Stimulated activated CD4-positive, alpha-beta T cell treated with anti-CD3 and anti-CD28 coated beads, TNF-alpha, amount 100 ng/mL, for 1 hour (primary cell): ENCODE results near the gene TGIF2.
"Not testable (repeated sequence)": the region's sequence is repeated elsewhere in the genome, so short reads cannot be mapped to it uniquely, and the experiment has no call there.

Experiments used
- DNase-seq, 3 donors: peaks; one replicate each; pipeline ENCODE4 v3.0.0-alpha.2; 2020; ENCODE audit warnings: low read depth in 3 of 3, low spot score in 1 of 3

Gene TGIF2

DNA sequence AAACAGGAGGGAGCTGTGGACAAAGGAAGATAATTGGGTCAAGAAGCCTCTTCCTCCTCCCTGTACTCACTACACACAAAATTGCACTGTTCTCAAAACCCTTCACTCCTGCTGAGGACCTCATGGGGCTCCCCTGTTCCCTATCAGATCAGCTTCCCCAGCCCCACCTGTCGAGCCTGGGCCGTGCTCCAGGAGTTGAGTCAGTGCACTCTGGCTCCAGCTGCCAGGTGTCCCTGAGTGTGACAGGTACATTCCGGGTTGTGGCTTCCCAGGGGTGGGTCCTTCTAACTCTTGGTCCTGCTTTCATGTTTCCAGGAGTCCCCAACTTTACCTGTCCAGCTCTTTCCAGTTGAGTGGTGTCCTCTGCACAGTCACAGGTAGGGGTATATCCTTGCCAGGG is 40.6 kb downstream of the TGIF2 start:
- DNase-seq, result no peak

DNA sequence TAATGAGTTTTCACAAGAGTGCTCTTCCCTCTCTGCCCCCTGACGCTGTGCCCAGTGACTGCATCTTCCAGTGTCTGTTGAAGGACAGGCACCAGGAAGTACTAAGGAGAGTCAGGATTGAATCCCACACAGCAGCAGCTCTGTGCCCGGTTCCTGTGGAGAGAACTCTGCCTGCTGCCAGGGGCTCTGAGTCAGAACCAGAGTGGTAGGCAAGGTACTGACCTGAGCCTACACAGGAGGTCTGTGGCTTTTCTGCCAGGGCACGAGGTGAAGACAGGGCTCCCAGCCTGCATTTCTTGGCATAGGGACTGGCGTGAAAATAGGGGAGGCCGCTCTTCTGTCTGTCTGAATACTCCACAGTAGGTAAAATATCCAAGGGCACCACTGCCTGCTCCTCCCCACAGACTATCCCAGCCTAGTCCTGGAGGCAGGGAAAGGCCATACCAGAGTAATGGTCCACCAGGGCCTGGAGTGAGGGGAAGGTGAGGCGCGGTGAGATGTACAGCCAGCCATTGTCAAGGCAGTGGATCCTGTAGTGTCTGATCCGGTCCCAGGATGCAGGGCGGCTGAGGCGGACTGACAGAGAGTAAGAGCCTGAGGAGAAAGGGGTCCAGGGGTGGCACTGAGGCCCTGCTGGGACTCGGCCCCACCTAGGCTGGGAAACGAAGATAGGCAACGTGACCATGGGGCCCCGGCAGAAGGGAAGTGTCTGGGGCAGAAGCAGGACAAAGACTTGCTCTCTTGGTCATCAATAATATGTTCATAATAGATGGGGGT is 41.6 kb downstream of the TGIF2 start:
- DNase-seq, result no peak

DNA sequence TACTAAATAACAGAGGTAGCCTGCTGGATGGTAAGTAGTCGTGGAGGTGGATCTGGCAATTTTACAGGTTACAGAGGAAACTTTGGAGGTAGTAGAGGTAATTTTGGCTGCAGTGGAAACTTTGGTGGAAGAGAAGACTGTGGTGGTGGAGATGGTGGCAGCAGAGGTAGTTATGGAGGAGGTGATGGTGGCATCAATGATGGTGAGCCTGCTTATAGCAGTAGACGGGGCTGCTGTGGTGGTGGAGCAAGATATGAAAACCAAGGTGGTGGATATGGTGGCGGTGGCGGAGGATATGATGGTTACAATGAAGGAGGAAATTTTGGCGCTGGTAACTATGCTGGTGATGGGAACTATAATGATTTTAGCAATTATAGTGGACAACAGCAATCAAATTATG is 47.5 kb downstream of the TGIF2 start:
- DNase-seq, result no peak

DNA sequence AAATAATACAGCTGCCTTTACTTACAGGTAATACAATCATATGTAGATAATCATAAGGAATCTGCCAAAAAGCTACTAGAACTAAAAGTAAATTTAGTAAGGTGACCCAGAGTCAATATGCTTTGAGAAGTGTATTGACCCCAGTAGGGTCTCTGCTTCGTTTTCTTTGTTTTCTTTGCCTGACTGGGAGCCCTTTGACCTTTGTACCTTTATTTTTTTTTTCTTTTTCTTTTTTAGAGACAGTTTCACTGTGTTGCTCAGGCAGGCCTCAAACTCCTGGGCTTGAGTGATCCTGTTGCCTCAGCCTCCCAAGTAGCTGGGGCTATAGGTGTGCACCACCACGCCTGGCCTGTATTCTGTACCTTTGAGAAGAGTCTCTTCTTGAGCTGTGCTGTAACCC is 50.0 kb downstream of the TGIF2 start:
- no peak for DNase-seq

DNA sequence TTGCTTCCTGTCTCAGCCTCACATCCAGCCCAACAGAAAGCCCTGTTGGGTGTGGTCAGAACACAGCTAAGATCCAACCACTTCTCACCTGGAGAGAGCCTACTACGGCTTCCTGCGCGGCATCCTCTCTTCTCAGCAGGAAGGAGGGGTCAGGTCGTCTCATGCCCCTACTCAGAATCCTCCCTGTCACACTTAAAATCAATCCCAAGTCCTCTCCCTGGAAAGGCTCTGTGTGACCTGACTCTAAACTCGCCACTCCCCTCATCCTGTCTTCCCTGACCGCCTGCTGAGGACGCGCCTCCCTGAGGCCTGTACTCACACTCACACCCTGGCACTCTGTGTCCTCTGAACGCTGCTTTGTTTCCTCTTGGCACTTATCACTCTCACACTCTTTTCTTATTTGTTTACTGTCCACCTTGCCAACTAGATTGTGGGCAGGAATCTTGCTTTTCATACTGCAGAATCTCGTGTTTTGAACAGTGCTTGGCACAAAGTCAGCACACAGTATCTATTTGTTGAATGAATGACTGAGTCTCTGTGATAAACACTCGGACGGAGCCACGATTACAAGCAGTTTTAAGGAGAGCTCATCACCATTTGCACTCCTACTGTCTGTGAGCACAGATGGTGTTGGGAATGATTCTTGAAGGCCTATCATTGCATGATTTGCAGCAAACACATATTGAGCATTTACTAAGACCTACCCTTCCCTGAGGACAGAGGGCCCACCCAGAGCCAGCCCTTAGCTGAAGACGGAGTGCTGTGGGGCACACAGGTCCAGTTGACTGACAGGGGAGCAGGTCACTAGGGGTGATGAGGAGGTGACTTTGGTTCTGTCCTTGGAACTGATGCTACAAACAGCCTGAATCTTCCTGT is 50.9 kb downstream of the TGIF2 start:
- DNase-seq, result no peak

DNA sequence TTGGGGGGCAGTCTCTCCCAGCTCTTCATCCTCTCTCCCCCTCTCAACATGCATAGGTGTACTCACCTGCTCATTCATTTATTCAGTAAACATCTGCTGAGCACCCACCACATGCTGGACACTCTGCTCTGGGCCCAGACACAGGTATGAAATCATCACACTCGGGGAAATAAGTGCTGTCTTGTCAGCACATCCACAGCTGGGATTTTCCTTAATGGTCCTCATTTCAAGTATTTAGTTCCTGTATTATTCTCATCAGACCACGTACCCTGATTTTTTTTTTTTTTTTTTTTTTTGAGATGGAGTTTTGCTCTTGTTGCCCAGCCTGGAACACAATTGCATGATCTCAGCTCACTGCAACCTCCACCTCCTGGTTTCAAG is 51.5 kb downstream of the TGIF2 start:
- no peak for DNase-seq

DNA sequence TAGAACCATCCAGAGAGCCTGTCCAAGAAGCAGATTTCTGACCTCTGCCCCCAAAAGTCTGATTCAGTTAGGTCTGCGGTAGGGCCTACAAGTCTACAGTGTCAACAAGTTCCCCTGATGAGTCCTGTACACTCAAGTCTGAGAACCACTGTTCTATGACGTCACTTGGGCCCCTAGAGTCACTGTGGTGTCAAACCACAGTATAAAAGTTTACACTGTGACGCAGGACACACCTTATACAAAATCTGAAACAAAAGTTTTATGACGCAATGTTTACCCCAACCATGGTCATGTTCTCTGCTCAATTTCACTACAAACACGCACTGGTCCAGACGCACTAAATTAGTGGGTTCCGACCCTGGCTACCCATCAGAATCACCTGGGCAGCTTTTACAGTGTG is 54.7 kb downstream of the TGIF2 start:
- DNase-seq, result no peak

DNA sequence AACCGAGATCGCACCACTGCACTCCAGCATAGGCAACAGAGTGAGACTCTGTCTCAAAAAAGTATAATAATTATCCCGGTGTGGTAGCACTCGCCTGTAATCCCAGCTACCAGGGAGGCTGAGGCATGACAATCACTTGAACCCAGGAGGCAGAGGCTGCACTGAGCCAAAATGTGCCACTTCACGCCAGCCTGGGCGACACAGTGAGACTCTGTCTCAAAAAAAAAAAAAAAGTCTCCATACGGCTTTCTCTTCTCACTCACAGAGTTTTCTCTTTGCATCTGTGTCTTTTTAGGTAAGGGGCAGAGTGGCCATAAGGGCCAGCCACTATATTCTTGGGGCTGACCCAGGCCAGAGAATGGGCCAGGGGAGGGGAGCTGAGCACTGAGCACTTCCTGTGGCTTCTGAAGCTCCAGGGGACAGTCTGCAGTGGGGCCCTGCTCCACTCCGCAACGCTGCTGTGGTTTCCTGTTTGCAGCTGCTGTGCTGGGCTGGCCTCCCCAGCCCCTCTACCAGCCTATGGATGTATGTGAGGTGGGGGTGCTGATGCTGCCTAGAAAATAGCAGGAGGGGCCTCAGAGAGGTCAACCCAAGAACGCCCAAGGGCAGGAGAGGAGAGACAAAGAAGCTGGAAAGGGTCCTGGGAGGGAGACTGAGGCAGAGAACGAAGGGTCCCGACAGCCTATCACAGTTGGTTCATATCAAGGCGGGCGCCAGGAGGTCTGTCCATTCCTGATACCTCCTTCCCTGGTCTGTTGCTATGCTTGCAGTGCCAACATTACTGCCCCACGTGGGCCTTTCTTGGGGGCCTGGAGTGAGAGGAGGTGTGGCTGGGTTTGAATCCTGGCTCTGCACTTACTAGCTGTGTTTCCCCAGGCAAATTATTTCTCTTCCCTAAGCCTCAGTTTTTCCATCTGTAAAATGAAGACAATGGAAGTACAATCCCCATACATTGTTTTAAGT is 56.6 kb downstream of the TGIF2 start:
- no peak for DNase-seq

DNA sequence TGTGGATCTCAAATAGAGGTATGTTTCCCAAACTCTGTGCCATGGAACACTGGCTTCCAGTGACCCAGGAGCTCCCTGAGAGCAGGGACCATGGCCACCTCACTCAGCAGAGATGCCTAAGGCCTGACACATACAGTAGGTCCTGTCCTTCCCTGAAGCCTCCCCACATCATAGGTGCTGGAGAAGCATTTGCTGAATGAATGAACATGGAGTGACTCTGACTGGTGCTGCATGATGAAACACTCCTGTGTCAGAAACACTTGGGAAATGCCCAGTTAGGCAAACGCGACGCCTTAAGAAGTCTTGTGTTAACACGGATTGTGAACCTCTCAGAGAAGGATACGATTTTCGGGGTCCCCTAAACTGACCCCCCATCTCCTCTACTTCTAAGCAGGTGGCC is 58.2 kb downstream of the TGIF2 start:
- DNase-seq, result no peak

DNA sequence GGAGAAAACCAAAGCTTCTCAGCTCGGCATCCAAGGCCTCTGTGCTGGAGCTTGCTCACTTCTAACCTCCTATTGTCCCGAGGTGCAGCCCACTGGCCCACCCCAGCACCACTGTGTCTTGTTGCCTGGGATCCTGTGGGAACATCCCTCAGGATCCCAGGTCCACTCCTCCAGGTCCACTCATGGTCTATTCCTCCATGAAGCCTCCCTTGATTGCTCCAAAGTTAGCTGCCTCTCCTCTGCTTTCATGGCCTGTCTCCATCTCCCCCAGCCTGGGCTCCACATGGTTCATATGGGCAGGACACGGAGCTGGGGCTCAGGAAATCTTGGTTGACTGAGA is 58.7 kb downstream of the TGIF2 start:
- DNase-seq, result no peak

DNA sequence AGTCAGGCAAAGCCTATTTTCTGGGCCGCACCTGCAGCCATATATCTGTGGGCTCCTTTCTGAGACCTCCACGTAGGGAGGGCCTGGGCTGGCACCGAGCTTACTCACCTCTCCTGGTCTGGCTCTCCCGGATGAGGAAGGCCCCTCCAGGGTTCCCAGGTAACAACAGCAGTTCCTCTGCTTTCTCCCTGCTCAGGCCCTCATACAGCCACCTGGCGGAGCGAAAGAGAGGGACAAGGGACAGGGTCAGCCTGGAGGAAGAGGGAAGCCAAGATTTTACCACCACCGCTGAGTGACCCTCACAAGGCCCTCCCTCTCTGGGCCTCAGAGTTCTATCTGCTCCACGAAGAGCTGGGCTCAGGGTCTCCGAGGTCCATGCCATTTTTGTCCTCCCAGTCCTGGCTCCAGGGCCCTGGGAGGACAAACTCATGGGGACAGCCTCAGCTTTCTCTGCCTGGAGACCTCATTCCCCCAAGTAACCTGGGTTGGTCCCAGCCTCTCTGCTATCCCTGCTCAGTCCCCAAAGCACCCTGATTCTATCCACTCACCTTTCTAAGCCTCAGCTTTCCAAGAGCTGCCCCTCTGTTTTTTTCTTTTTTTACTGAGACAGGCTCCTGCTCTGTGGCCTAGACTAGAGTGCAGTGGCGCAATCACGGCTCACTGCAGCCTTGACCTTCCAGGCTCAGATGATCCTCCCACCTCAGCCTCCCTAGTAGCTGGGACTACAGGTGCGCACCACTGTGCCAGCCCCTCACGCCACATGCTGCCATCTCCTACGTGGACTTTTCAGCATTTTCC is 59.3 kb downstream of the TGIF2 start:
- no peak for DNase-seq

DNA sequence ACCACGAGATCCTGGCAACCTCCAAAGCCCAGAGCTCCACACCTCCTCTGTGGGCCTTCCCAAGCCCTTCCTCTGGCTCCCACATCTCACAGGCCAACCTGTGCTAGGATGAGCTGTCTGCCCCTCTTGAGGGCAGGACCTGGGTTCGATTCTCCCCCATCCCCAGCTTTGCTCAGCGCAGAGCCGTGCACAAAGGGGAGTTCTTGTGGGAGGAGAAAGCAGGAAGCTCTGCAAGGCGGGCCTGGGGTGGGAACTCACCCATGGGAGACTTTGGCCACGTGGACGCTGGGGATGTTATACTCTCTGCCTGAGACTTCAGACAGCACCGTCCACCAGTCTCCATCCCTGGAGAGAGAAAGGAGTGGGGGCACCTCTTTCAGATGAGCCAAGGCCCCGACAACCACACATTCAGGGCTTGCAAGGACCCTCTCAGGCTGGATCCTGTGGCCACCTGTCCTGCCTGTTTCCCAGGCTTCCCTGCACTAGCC is 59.9 kb downstream of the TGIF2 start:
- no peak for DNase-seq

DNA sequence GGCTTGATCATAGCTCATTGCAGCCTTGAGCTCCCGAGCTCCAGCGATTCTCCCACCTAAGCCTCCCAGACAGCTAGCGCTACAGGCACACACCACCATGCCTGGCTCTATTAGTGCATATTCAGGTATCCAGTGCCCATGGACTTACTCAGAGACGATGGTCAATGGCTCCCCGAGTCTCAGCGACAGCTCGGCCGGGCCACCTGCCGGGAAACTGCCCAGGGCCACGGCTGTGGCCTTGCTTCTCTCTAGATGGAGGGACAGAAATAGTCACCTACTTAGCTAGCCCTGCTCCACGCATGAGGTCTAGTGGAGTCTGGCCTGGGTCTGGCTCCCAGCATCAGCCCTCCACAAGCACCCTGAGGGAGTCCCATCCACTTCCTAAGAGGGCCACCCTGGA is 60.9 kb downstream of the TGIF2 start:
- no peak for DNase-seq

DNA sequence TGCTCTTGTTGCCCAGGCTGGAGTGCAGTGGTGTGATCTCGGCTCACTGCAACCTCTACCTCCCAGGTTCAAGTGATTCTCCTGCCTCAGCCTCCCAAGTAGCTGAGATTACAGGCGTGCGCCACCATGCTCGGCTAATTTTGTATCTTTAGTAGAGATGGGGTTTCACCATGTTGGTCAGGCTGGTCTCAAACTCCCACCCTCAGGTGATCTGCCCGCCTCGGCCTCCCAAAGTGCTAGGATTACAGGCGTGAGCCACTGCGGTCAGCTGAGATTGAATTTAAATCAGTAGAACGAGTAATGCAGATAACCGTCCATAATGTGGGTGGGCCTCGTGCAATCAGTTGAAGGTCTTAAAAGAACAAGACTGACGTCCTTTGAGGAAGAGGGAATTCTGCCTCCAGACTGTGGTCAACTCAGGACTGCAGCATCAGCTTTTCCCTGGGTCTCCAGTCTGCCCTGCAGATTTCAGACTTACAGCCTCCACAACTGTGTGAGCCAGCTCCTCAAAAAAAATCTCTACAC is 65.5 kb downstream of the TGIF2 start:
- not testable (repeated sequence) for DNase-seq

DNA sequence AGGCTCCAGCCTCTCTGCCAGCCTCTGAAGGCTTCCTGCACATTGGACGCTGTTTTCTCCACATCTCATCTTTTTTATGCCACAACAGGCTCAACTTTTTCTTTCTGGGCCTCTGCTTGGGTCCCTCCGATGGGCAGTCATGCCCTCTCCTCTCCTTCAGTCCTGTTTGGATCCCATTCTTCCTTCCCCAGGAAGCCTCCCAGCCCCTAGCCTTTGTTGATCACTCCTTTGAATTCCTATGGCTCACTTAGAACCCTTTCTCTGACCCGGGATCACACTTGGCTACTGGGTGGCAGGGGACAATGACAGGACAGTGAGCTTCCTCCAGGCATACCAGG is 68.1 kb downstream of the TGIF2 start:
- DNase-seq, result no peak

DNA sequence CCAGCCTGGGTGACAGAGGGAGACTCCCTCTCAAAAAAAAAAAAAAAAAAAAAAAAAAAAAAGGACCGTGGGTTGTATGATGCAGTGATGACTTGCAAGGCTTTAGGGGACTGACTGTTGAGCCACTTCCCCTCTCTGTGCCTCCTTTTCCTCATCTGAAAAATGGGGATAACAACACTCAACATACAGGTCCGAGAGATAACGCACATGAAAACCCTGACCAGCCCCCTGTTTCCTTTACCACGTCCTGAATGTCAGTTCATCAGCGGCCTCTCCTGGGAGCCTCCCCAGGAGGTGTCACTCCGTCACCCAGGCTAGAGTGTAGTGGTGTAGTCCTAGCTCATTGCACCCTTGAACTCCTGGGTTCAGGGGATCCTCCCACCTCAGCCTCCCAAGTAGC is 68.7 kb downstream of the TGIF2 start:
- DNase-seq, result no peak
